H1 (cell line): ENCODE data around the gene DHDH. TPM values are rescaled to one million over a fixed set of nuclear protein-coding genes. Genes with fewer than 3 reads are reported as not detected.

Experiments used
- BRCA1 ChIP-seq: IDR thresholded peaks from 2 replicates; pipeline ENCODE4 v1.6.1; 2012; ENCODE audit warnings: low read depth, low read length, improper control_type of control experiment
- CHD7 ChIP-seq: fragments of 300-600 bp; sonication (generic); IDR thresholded peaks from 2 replicates; pipeline ENCODE4 v1.7.1; 2012; ENCODE audit warnings: low read length, moderate library complexity, mild to moderate bottlenecking, inconsistent platforms; ENCODE audit not compliant: insufficient replicate concordance
- CTCF ChIP-seq, 3 experiments: IDR thresholded peaks; 1 replicate in 2 of 3; 2 replicates in 1 of 3; pipeline versions ENCODE4 v1.5.1 to v1.6.1; 2011; ENCODE audit warnings: low read length in 3 of 3, mild to moderate bottlenecking in 3 of 3, inconsistent platforms in 2 of 3, low read depth in 1 of 3, moderate library complexity in 1 of 3; ENCODE audit not compliant: insufficient read depth in 1 of 3; ENCODE audit errors: control extremely low read depth in 1 of 3
- GABPA ChIP-seq: IDR thresholded peaks from 2 replicates; pipeline ENCODE4 v1.6.1; 2011; ENCODE audit warnings: mild to moderate bottlenecking, low read length, moderate library complexity, borderline replicate concordance; ENCODE audit not compliant: insufficient read depth
- HDAC6 ChIP-seq: IDR thresholded peaks from one replicate; pipeline ENCODE4 v1.7.1; 2012; ENCODE audit warnings: low read depth, mild to moderate bottlenecking, inconsistent platforms, low read length, moderate library complexity
- RFX5 ChIP-seq: IDR thresholded peaks from 2 replicates; pipeline ENCODE4 v1.6.1; 2011; ENCODE audit warnings: low read depth, low read length, improper control_type of control experiment, borderline replicate concordance
- polyA plus RNA-seq, 7 experiments: library from polyadenylated mRNA; depleted of rRNA in 3 of 7; stranded (reverse) in 5 of 7; unstranded in 2 of 7; fragments of >200 nt in 5 of 7; fragments of 200-250 nt in 2 of 7; gene quantifications; 1 replicate in 5 of 7; 2 replicates in 1 of 7; 4 replicates in 1 of 7; pipeline versions ENCODE4 v1.2.1 to v1.2.3, GENCODE V29; 2011 to 2013; ENCODE audit warnings: missing spikeins in 2 of 7, mixed read lengths in 2 of 7
- total RNA-seq: library from RNA; stranded (reverse); fragmentation: NEBNext Ultra II Directional; extraction: Animal tissue kit (Norgen Biotek cat#: 25700); gene quantifications from 2 replicates; pipeline ENCODE4 v1.2.1, GENCODE V29; 2021

Gene DHDH
- total and polyA plus RNA-seq, 2 of the 8 experiments (the other 6 are each of a cell fraction or from before 2014, with no cell fraction given): 2.2 to 2.8 TPM

- TF ChIP-seq GABPA: no peak
- TF ChIP-seq HDAC6: no peak
- TF ChIP-seq CHD7: no peak
- no peak for TF ChIP-seq CTCF (IDR thresholded peaks at IDR 0.05; ENCODE audit: control extremely low read depth in 1 of 3, insufficient read depth in 1 of 3, low read depth in 1 of 3, low read length in 3 of 3)
- TF ChIP-seq RFX5: no peak
- no peak for TF ChIP-seq BRCA1
Measured at GRCh38 chr19:48989701-48990291, 56.3 kb downstream of the DHDH start (continued).
